Stimulated activated CD8-positive, alpha-beta memory T cell treated with anti-CD3 and anti-CD28 coated beads, Interleukin-15, amount 100 ng/mL, for 1 hour (primary cell): ENCODE measurements around the gene SEC16A.

ENCODE experiments used
- DNase-seq: peaks from one replicate; pipeline ENCODE4 v3.0.0-alpha.2; 2020; ENCODE audit warnings: low read depth

The SEC16A gene

GRCh38 chr9:136485049-136486045 is 2.5 kb upstream of the SEC16A start:
- peak; percentile 71 for DNase-seq

- DNase-seq: no peak
Measured at GRCh38 chr9:136484153-136485048, 1.6 kb upstream of the SEC16A start.

- peak; percentile 85 for DNase-seq
Measured at GRCh38 chr9:136483589-136484152, 831 bp upstream of the SEC16A start.

- no peak for DNase-seq
Measured at GRCh38 chr9:136482046-136482792, 621 bp downstream of the SEC16A start.

GRCh38 chr9:136481558-136481957 is 1.3 kb downstream of the SEC16A start:
- no peak for DNase-seq

- no peak for DNase-seq
Measured at GRCh38 chr9:136476369-136477150, 6.3 kb downstream of the SEC16A start.

- DNase-seq: no peak
Measured at GRCh38 chr9:136474974-136475865, 7.6 kb downstream of the SEC16A start.

GRCh38 chr9:136474021-136474640 is 8.7 kb downstream of the SEC16A start:
- no peak for DNase-seq

- no peak for DNase-seq
Measured at GRCh38 chr9:136473354-136473721, 9.5 kb downstream of the SEC16A start.

GRCh38 chr9:136472640-136473353 is 10.0 kb downstream of the SEC16A start:
- DNase-seq: no peak

GRCh38 chr9:136471802-136472487 is 10.9 kb downstream of the SEC16A start:
- no peak for DNase-seq

GRCh38 chr9:136470792-136471469 is 11.9 kb downstream of the SEC16A start:
- no peak for DNase-seq

- no peak for DNase-seq
Measured at GRCh38 chr9:136470356-136470755, 12.5 kb downstream of the SEC16A start.

GRCh38 chr9:136467766-136468165 is 15.1 kb downstream of the SEC16A start:
- DNase-seq: no peak

GRCh38 chr9:136466155-136466541 is 16.7 kb downstream of the SEC16A start:
- no peak for DNase-seq

GRCh38 chr9:136465500-136466154 is 17.2 kb downstream of the SEC16A start:
- no peak for DNase-seq

- DNase-seq: no peak
Measured at GRCh38 chr9:136464241-136464640, 18.6 kb downstream of the SEC16A start.
